Mesenchymal stem cell (in vitro differentiated cells and primary cell): Measurements from ENCODE around the gene VKORC1L1.
"Not testable (repeated sequence)": the region's sequence is repeated elsewhere in the genome, so short reads cannot be mapped to it uniquely, and the experiment has no call there.

ENCODE experiments used
- DNase-seq: peaks from one replicate; pipeline ENCODE4 v3.0.0-alpha.2; 2013
- H2AFZ ChIP-seq: one replicate; pipeline ENCODE4 v1.6.1; 2013; ENCODE audit warnings: low read depth, mild to moderate bottlenecking, control low read depth, inconsistent platforms, low read length, moderate library complexity
- H2AK5ac ChIP-seq: 2 replicates; pipeline ENCODE4 v1.6.1; 2013; ENCODE audit warnings: low read length, moderate library complexity, mild to moderate bottlenecking, inconsistent platforms; ENCODE audit not compliant: severe bottlenecking
- H2BK120ac ChIP-seq: one replicate; pipeline ENCODE4 v1.6.1; 2013; ENCODE audit warnings: low read depth, mild to moderate bottlenecking, inconsistent platforms, low read length, moderate library complexity
- H2BK12ac ChIP-seq, 2 experiments: one replicate each; pipeline ENCODE4 v1.6.1; 2013; ENCODE audit warnings: inconsistent platforms in 2 of 2, low read length in 2 of 2, mild to moderate bottlenecking in 2 of 2, moderate library complexity in 2 of 2, control low read depth in 1 of 2
- H2BK15ac ChIP-seq: one replicate; pipeline ENCODE4 v1.6.1; 2013; ENCODE audit warnings: mild to moderate bottlenecking, low read depth, inconsistent platforms; ENCODE audit not compliant: poor library complexity, severe bottlenecking
- H2BK5ac ChIP-seq: 2 replicates; pipeline ENCODE4 v1.6.1; 2013; ENCODE audit warnings: low read depth, mild to moderate bottlenecking, low read length, control low read depth, inconsistent platforms; ENCODE audit not compliant: poor library complexity, severe bottlenecking
- H3K14ac ChIP-seq, 2 experiments: one replicate each; pipeline ENCODE4 v1.6.1; 2013; ENCODE audit warnings: inconsistent platforms in 2 of 2, low read length in 2 of 2, control low read depth in 1 of 2, mild to moderate bottlenecking in 1 of 2, moderate library complexity in 1 of 2
- H3K18ac ChIP-seq, 2 experiments: one replicate each; pipeline ENCODE4 v1.6.1; 2013; ENCODE audit warnings: inconsistent platforms in 2 of 2, low read length in 2 of 2, control low read depth in 1 of 2, low read depth in 1 of 2, mild to moderate bottlenecking in 1 of 2
- H3K23ac ChIP-seq, 2 experiments: one replicate each; pipeline ENCODE4 v1.6.1; 2013; ENCODE audit warnings: inconsistent platforms in 2 of 2, low read length in 2 of 2, mild to moderate bottlenecking in 2 of 2, moderate library complexity in 2 of 2, control low read depth in 1 of 2
- H3K27ac ChIP-seq: 2 replicates; pipeline ENCODE4 v1.5.1; 2013; ENCODE audit warnings: mild to moderate bottlenecking, moderate library complexity, low read length, control low read depth, inconsistent platforms; ENCODE audit not compliant: poor library complexity, severe bottlenecking
- H3K27me3 ChIP-seq, 2 experiments: 2 replicates each; pipeline versions ENCODE4 v1.6.1 to v1.7.0; 2013; ENCODE audit warnings: low read length in 2 of 2, mild to moderate bottlenecking in 2 of 2, moderate library complexity in 2 of 2, control low read depth in 1 of 2, inconsistent platforms in 1 of 2; ENCODE audit not compliant: control insufficient read depth in 1 of 2, insufficient read depth in 1 of 2
- H3K36me3 ChIP-seq, 2 experiments: 2 replicates each; pipeline versions ENCODE4 v1.6.1 to v1.7.0; 2013; ENCODE audit warnings: low read length in 2 of 2, control low read depth in 1 of 2, inconsistent platforms in 1 of 2, low read depth in 1 of 2, mild to moderate bottlenecking in 1 of 2; ENCODE audit not compliant: insufficient read depth in 2 of 2, control insufficient read depth in 1 of 2
- H3K4ac ChIP-seq, 2 experiments: one replicate each; pipeline ENCODE4 v1.6.1; 2013; ENCODE audit warnings: inconsistent platforms in 2 of 2, low read length in 2 of 2, mild to moderate bottlenecking in 2 of 2, moderate library complexity in 2 of 2, control low read depth in 1 of 2, low read depth in 1 of 2
- H3K4me1 ChIP-seq: 2 replicates; pipeline ENCODE4 v1.6.1; 2013; ENCODE audit warnings: low read depth, low read length, control low read depth; ENCODE audit not compliant: control insufficient read depth, insufficient read depth
- H3K4me2 ChIP-seq: 2 replicates; pipeline ENCODE4 v1.6.1; 2013; ENCODE audit warnings: low read length, mild to moderate bottlenecking, inconsistent platforms; ENCODE audit not compliant: poor library complexity, severe bottlenecking
- H3K4me3 ChIP-seq, 2 experiments: 2 replicates each; pipeline versions ENCODE4 v1.5.1 to v1.7.0; 2013; ENCODE audit warnings: low read length in 2 of 2, mild to moderate bottlenecking in 2 of 2, control low read depth in 1 of 2, low read depth in 1 of 2; ENCODE audit not compliant: insufficient read depth in 1 of 2
- H3K79me1 ChIP-seq: replicated peaks from 2 replicates; pipeline ENCODE4 v1.6.1; 2013; ENCODE audit warnings: mild to moderate bottlenecking, control low read depth, low read length, inconsistent platforms; ENCODE audit not compliant: poor library complexity, severe bottlenecking
- H3K9ac ChIP-seq: 2 replicates; pipeline ENCODE4 v1.7.0; 2013; ENCODE audit warnings: mild to moderate bottlenecking, low read length, moderate library complexity
- H3K9me3 ChIP-seq: 2 replicates; pipeline ENCODE4 v1.7.0; 2013; ENCODE audit warnings: mild to moderate bottlenecking, low read length; ENCODE audit not compliant: control insufficient read depth
- H4K8ac ChIP-seq: one replicate; pipeline ENCODE4 v1.6.1; 2013; ENCODE audit warnings: inconsistent platforms, mild to moderate bottlenecking, low read length, moderate library complexity
- H4K91ac ChIP-seq: one replicate; pipeline ENCODE4 v1.6.1; 2013; ENCODE audit warnings: mild to moderate bottlenecking, low read length, inconsistent platforms
- WGBS: methylation state at CpG from one replicate; pipeline ENCODE4 v1.1.7; 2013; ENCODE audit warnings: mixed read lengths; 5-methylcytosine and 5-hydroxymethylcytosine counted together

Gene VKORC1L1

GRCh38 chr7:65931685-65932084, 58.8 kb downstream of the VKORC1L1 start:
- Histone ChIP-seq H3K4me3 (no peak overlapping the region), H3K4me1 (no peaks in the 10 kb centered on the region), H3K36me3 (no peaks in the 10 kb centered on the region), H3K4ac (no peak overlapping the region), H3K14ac (no peak overlapping the region), H2BK5ac (no peak overlapping the region), H3K27ac (no peak overlapping the region), H4K91ac (no peak overlapping the region), H3K4me2 (no peak overlapping the region), H3K9me3 (no peaks in the 10 kb centered on the region), H3K23ac (no peak overlapping the region), H2BK15ac (no peak overlapping the region), H2BK120ac (no peak overlapping the region), H3K9ac (no peak overlapping the region), H2AFZ (no peak overlapping the region), H3K27me3 (no peaks in the 10 kb centered on the region), H2BK12ac (no peak overlapping the region), H4K8ac (no peak overlapping the region), H2AK5ac (no peak overlapping the region), H3K79me1 (peaks cover 19% of the 10 kb centered on the region), H3K18ac (no peak overlapping the region)
- 91% methylated on average over 4 of the region's 4 CpGs for WGBS
- no peak for DNase-seq

GRCh38 chr7:65937296-65937695, 64.4 kb downstream of the VKORC1L1 start:
- H3K36me3 ChIP-seq, result peaks cover 2 to 4% of the 10 kb centered on the region in 2 experiments
- H3K14ac ChIP-seq, result no peak overlapping the region
- WGBS, result 92% methylated on average over 2 of the region's 2 CpGs

GRCh38 chr7:65938336-65938895, 65.5 kb downstream of the VKORC1L1 start:
- H3K4me3 ChIP-seq, result no peak overlapping the region
- H2AFZ ChIP-seq, result no peak overlapping the region
- no peaks in the 10 kb centered on the region for H3K9me3 ChIP-seq
- no peak overlapping the region for H2BK12ac ChIP-seq
- WGBS, result 99% methylated on average over 7 of the region's 7 CpGs
- H3K79me1 ChIP-seq, result peaks cover 31% of the 10 kb centered on the region
- H4K91ac ChIP-seq, result no peak overlapping the region
- peaks cover 2 to 4% of the 10 kb centered on the region in 2 experiments for H3K36me3 ChIP-seq
- no peak overlapping the region for H3K9ac ChIP-seq
- H3K4me1 ChIP-seq, result no peaks in the 10 kb centered on the region
- H2BK5ac ChIP-seq, result no peak overlapping the region
- no peak overlapping the region for H3K27ac ChIP-seq
- no peak overlapping the region for H3K4ac ChIP-seq
- no peak overlapping the region for H2AK5ac ChIP-seq
- no peak overlapping the region for H3K14ac ChIP-seq
- H2BK15ac ChIP-seq, result no peak overlapping the region
- H4K8ac ChIP-seq, result no peak overlapping the region
- no peak overlapping the region for H3K4me2 ChIP-seq
- no peak for DNase-seq
- no peak overlapping the region for H2BK120ac ChIP-seq
- no peak overlapping the region for H3K18ac ChIP-seq
- no peak overlapping the region for H3K23ac ChIP-seq
- H3K27me3 ChIP-seq, result no peaks in the 10 kb centered on the region

More at GRCh38 chr7:65937296-65937695, 64.4 kb downstream of the VKORC1L1 start:
- no peak overlapping the region for H2BK15ac ChIP-seq
- H3K4me1 ChIP-seq, result no peaks in the 10 kb centered on the region
- no peak overlapping the region for H2BK5ac ChIP-seq
- no peak overlapping the region for H3K4me3 ChIP-seq
- no peak overlapping the region for H3K27ac ChIP-seq
- H3K4ac ChIP-seq, result no peak overlapping the region
- no peak overlapping the region for H4K8ac ChIP-seq
- H3K4me2 ChIP-seq, result no peak overlapping the region
- H2AK5ac ChIP-seq, result no peak overlapping the region
- H3K9ac ChIP-seq, result no peak overlapping the region
- no peak overlapping the region for H4K91ac ChIP-seq
- H3K79me1 ChIP-seq, result peaks cover 30% of the 10 kb centered on the region
- no peak for DNase-seq
- no peak overlapping the region for H2AFZ ChIP-seq
- H3K27me3 ChIP-seq, result no peaks in the 10 kb centered on the region
- no peak overlapping the region for H3K18ac ChIP-seq
- no peak overlapping the region for H2BK120ac ChIP-seq
- no peak overlapping the region for H3K23ac ChIP-seq
- H2BK12ac ChIP-seq, result no peak overlapping the region
- no peaks in the 10 kb centered on the region for H3K9me3 ChIP-seq

GRCh38 chr7:65945787-65946186, 72.9 kb downstream of the VKORC1L1 start:
- H4K91ac ChIP-seq, H2BK5ac ChIP-seq, H4K8ac ChIP-seq, H3K4ac ChIP-seq, H2BK12ac ChIP-seq, H2BK15ac ChIP-seq, H2AFZ ChIP-seq, H2AK5ac ChIP-seq, H3K36me3 ChIP-seq, H3K4me2 ChIP-seq, H3K4me1 ChIP-seq, H3K14ac ChIP-seq, H3K9me3 ChIP-seq, H3K18ac ChIP-seq, H3K27ac ChIP-seq, H2BK120ac ChIP-seq, H3K23ac ChIP-seq, H3K27me3 ChIP-seq, H3K4me3 ChIP-seq, DNase-seq, H3K9ac ChIP-seq: not testable (repeated sequence)
- H3K79me1 ChIP-seq, result peaks cover 13% of the 10 kb centered on the region
- WGBS, result no CpG with 5 or more reads among the region's 5 CpGs
